ENCODE data around the gene PRSS3.
"Not testable (repeated sequence)": the region's sequence is repeated elsewhere in the genome, so short reads cannot be mapped to it uniquely, and the experiment has no call there.

PRSS3 gene

GRCh38 chr9:33751536-33752129 lies 43.7 kb upstream of the PRSS3 start:
- no peak overlapping the region for H3K27ac ChIP-seq
- H3K4me1 ChIP-seq, result no peaks in the 10 kb centered on the region
- no peaks in the 10 kb centered on the region for H3K9me3 ChIP-seq (ENCODE audit: control insufficient read depth, low read length)

GRCh38 chr9:33752130-33752637 lies 43.2 kb upstream of the PRSS3 start:
- no peaks in the 10 kb centered on the region for H3K4me1 ChIP-seq
- no peaks in the 10 kb centered on the region for H3K79me2 ChIP-seq
- H3K9ac ChIP-seq, result no peak overlapping the region
- H3K4me2 ChIP-seq (ENCODE audit: low read length), result no peak overlapping the region
- H3K27me3 ChIP-seq (ENCODE audit: control insufficient read depth, insufficient read depth, low read length), result no peaks in the 10 kb centered on the region
- no peak overlapping the region for H3K4me3 ChIP-seq (ENCODE audit: low read depth, low read length)
- H3K27ac ChIP-seq, result no peak overlapping the region
- TF ChIP-seq CTCF (IDR thresholded peaks at IDR 0.05), result no peak
- no peak overlapping the region for H2AFZ ChIP-seq
- no peaks in the 10 kb centered on the region for H3K36me3 ChIP-seq (ENCODE audit: control insufficient read depth, insufficient read depth, low read length)
- H3K9me3 ChIP-seq (ENCODE audit: control insufficient read depth, low read length), result no peaks in the 10 kb centered on the region

More at GRCh38 chr9:33751536-33752129, 43.7 kb upstream of the PRSS3 start:
- TF ChIP-seq CTCF (IDR thresholded peaks at IDR 0.05), result no peak
- no peaks in the 10 kb centered on the region for H3K36me3 ChIP-seq (ENCODE audit: control insufficient read depth, insufficient read depth, low read length)
- H3K9ac ChIP-seq, result no peak overlapping the region
- H3K4me3 ChIP-seq (ENCODE audit: low read depth, low read length), result no peak overlapping the region
- no peaks in the 10 kb centered on the region for H3K79me2 ChIP-seq
- no peak overlapping the region for H2AFZ ChIP-seq
- no peak overlapping the region for H3K4me2 ChIP-seq (ENCODE audit: low read length)
- H3K27me3 ChIP-seq (ENCODE audit: control insufficient read depth, insufficient read depth, low read length), result no peaks in the 10 kb centered on the region

GRCh38 chr9:33752789-33753188 lies 42.6 kb upstream of the PRSS3 start:
- H3K4me1 ChIP-seq; H3K36me3 ChIP-seq (ENCODE audit: control insufficient read depth, insufficient read depth, low read length); H3K4me2 ChIP-seq (ENCODE audit: low read length); H3K9me3 ChIP-seq (ENCODE audit: control insufficient read depth, low read length); H3K9ac ChIP-seq; H3K27me3 ChIP-seq (ENCODE audit: control insufficient read depth, insufficient read depth, low read length); H3K27ac ChIP-seq; H3K79me2 ChIP-seq; H2AFZ ChIP-seq; H3K4me3 ChIP-seq (ENCODE audit: low read depth, low read length): not testable (repeated sequence)

GRCh38 chr9:33759648-33760047 lies 35.7 kb upstream of the PRSS3 start:
- H3K36me3 ChIP-seq (ENCODE audit: control insufficient read depth, insufficient read depth, low read length); H3K4me2 ChIP-seq (ENCODE audit: low read length); H3K4me3 ChIP-seq (ENCODE audit: low read depth, low read length); H3K79me2 ChIP-seq; H3K4me1 ChIP-seq; H3K9me3 ChIP-seq (ENCODE audit: control insufficient read depth, low read length); H3K27me3 ChIP-seq (ENCODE audit: control insufficient read depth, insufficient read depth, low read length); H3K9ac ChIP-seq; H2AFZ ChIP-seq; H3K27ac ChIP-seq: not testable (repeated sequence)

GRCh38 chr9:33762343-33762742 lies 33.0 kb upstream of the PRSS3 start:
- H3K4me1 ChIP-seq, result no peaks in the 10 kb centered on the region
- no peak for TF ChIP-seq CTCF (IDR thresholded peaks at IDR 0.05)
- H3K27me3 ChIP-seq (ENCODE audit: control insufficient read depth, insufficient read depth, low read length), result no peaks in the 10 kb centered on the region
- H3K9me3 ChIP-seq (ENCODE audit: control insufficient read depth, low read length), result no peaks in the 10 kb centered on the region
- H3K9ac ChIP-seq, result no peak overlapping the region
- H3K4me2 ChIP-seq (ENCODE audit: low read length), result no peak overlapping the region
- no peak overlapping the region for H2AFZ ChIP-seq
- H3K4me3 ChIP-seq (ENCODE audit: low read depth, low read length), result no peak overlapping the region
- no peak overlapping the region for H3K27ac ChIP-seq
- no peaks in the 10 kb centered on the region for H3K79me2 ChIP-seq
- no peaks in the 10 kb centered on the region for H3K36me3 ChIP-seq (ENCODE audit: control insufficient read depth, insufficient read depth, low read length)

GRCh38 chr9:33763709-33764108 lies 31.7 kb upstream of the PRSS3 start:
- not testable (repeated sequence) for H3K27ac ChIP-seq; H3K27me3 ChIP-seq (ENCODE audit: control insufficient read depth, insufficient read depth, low read length); H3K4me1 ChIP-seq; H3K79me2 ChIP-seq; H3K9me3 ChIP-seq (ENCODE audit: control insufficient read depth, low read length); H3K4me3 ChIP-seq (ENCODE audit: low read depth, low read length); H3K36me3 ChIP-seq (ENCODE audit: control insufficient read depth, insufficient read depth, low read length); H2AFZ ChIP-seq; H3K4me2 ChIP-seq (ENCODE audit: low read length); H3K9ac ChIP-seq

Data from parathyroid adenoma (tissue), 2 donors.